HepG2 (cell line): ENCODE measurements around the gene NEMF. TPM values are rescaled to one million over a fixed set of nuclear protein-coding genes. Genes with fewer than 3 reads are reported as not detected.

Source experiments
- ELF3 ChIP-seq: IDR thresholded peaks from 2 replicates; pipeline ENCODE4 v1.6.1; 2016; ENCODE audit warnings: missing genetic modification reagents, missing compliant biosample characterization
- HOXA9 ChIP-seq: sonication (generic); formaldehyde crosslinking; IDR thresholded peaks from 2 replicates; pipeline ENCODE4 v1.8.1; 2022; ENCODE audit warnings: missing genetic modification reagents, mild to moderate bottlenecking, moderate library complexity, borderline replicate concordance
- IRF2 ChIP-seq: IDR thresholded peaks from 2 replicates; pipeline ENCODE4 v1.6.1; 2018; ENCODE audit warnings: missing genetic modification reagents, missing compliant biosample characterization
- KMT2A ChIP-seq: sonication (generic); formaldehyde crosslinking; IDR thresholded peaks from 2 replicates; pipeline ENCODE4 v1.4.0; 2020; ENCODE audit warnings: missing genetic modification reagents
- NONO ChIP-seq, 2 experiments: fragments of 450-650 bp in 1 of 2; sonication (generic) in 1 of 2; formaldehyde crosslinking in 1 of 2; IDR thresholded peaks in 1 of 2; conservative IDR thresholded peaks in 1 of 2; 2 replicates each; pipeline versions ENCODE4 v1.6.1 to v1.8.0; 2017 to 2022; ENCODE audit warnings: mild to moderate bottlenecking in 1 of 2, missing genetic modification reagents in 1 of 2, moderate library complexity in 1 of 2
- NR2F6 ChIP-seq, 2 experiments: IDR thresholded peaks; 2 replicates each; pipeline ENCODE4 v1.6.1; 2016; ENCODE audit warnings: antibody characterized with exemption in 1 of 2, mild to moderate bottlenecking in 1 of 2
- PPARG ChIP-seq: conservative IDR thresholded peaks from 2 replicates; pipeline ENCODE4 v1.6.1; 2016; ENCODE audit warnings: missing biosample characterization, missing genetic modification reagents
- SP1 ChIP-seq, 2 experiments: fragments of 450-650 bp in 1 of 2; sonication (generic) in 1 of 2; formaldehyde crosslinking in 1 of 2; IDR thresholded peaks; 2 replicates each; pipeline versions ENCODE4 v1.4.0 to v1.6.1; 2016 to 2020; ENCODE audit warnings: missing genetic modification reagents in 1 of 2
- TBL1XR1 ChIP-seq: fragments of 150-350 bp; IDR thresholded peaks from 2 replicates; pipeline ENCODE4 v1.6.1; 2014; ENCODE audit warnings: borderline replicate concordance, low read length; ENCODE audit not compliant: partially characterized antibody
- ZBTB3 ChIP-seq: sonication (generic); formaldehyde crosslinking; IDR thresholded peaks from 2 replicates; pipeline ENCODE4 v1.4.0; 2020; ENCODE audit warnings: low read depth, mild to moderate bottlenecking, moderate library complexity, missing genetic modification reagents, borderline replicate concordance
- ZBTB33 ChIP-seq: sonication (generic); formaldehyde crosslinking; IDR thresholded peaks from 2 replicates; pipeline ENCODE4 v1.4.0; 2020; ENCODE audit warnings: missing genetic modification reagents
- ZNF383 ChIP-seq: sonication (generic); formaldehyde crosslinking; IDR thresholded peaks from 2 replicates; pipeline ENCODE4 v1.4.0; 2020; ENCODE audit warnings: missing genetic modification reagents, mild to moderate bottlenecking, borderline replicate concordance
- ZNF510 ChIP-seq: sonication (generic); formaldehyde crosslinking; IDR thresholded peaks from 2 replicates; pipeline ENCODE4 v1.4.0; 2020; ENCODE audit warnings: low read depth, mild to moderate bottlenecking, missing genetic modification reagents
- ZNF749 ChIP-seq: sonication (generic); formaldehyde crosslinking; IDR thresholded peaks from 2 replicates; pipeline ENCODE4 v1.8.0; 2022; ENCODE audit warnings: mild to moderate bottlenecking, missing genetic modification reagents, moderate library complexity, borderline replicate concordance
- ZNF75D ChIP-seq: sonication (generic); formaldehyde crosslinking; IDR thresholded peaks from 2 replicates; pipeline ENCODE4 v1.8.1; 2023; ENCODE audit warnings: missing genetic modification reagents, mild to moderate bottlenecking, borderline replicate concordance
- polyA plus RNA-seq, 8 experiments: library from polyadenylated mRNA; depleted of rRNA in 3 of 8; stranded (reverse) in 7 of 8; unstranded in 1 of 8; fragments of >200 nt; fragmentation: Illumina TruSeq in 4 of 8; extraction: Trizol in 4 of 8; gene quantifications; 2 replicates each; pipeline versions ENCODE4 v1.2.1 to v1.2.3, GENCODE V29; 2011 to 2016; ENCODE audit warnings: low read depth in 4 of 8, missing spikeins in 1 of 8, mixed read lengths in 1 of 8; ENCODE audit not compliant: insufficient read depth in 1 of 8
- total RNA-seq, 5 experiments: library from RNA; depleted of rRNA; stranded (reverse); fragments of >200 nt; fragmentation: Illumina TruSeq; extraction: Trizol; gene quantifications; 2 replicates each; pipeline ENCODE4 v1.2.3, GENCODE V29; 2016; ENCODE audit warnings: low read depth in 1 of 5
- TF ChIP-seq, protein P1 (sequence below): sonication (generic); formaldehyde crosslinking; IDR thresholded peaks from 2 replicates; pipeline ENCODE4 v1.4.0; 2020; ENCODE audit warnings: missing genetic modification reagents, borderline replicate concordance
- TF ChIP-seq, protein P2 (sequence below): sonication (generic); formaldehyde crosslinking; conservative IDR thresholded peaks from 2 replicates; pipeline ENCODE4 v1.4.0; 2020; ENCODE audit warnings: missing genetic modification reagents
- TF ChIP-seq, protein P3 (sequence below): IDR thresholded peaks from 2 replicates; pipeline ENCODE4 v1.4.0; 2020; ENCODE audit warnings: mild to moderate bottlenecking, missing genetic modification reagents

The NEMF gene
- total and polyA plus RNA-seq, 2 of the 13 experiments (the other 11 are each of a cell fraction or from before 2014, with no cell fraction given), result 21.3 to 57.9 TPM

DNA sequence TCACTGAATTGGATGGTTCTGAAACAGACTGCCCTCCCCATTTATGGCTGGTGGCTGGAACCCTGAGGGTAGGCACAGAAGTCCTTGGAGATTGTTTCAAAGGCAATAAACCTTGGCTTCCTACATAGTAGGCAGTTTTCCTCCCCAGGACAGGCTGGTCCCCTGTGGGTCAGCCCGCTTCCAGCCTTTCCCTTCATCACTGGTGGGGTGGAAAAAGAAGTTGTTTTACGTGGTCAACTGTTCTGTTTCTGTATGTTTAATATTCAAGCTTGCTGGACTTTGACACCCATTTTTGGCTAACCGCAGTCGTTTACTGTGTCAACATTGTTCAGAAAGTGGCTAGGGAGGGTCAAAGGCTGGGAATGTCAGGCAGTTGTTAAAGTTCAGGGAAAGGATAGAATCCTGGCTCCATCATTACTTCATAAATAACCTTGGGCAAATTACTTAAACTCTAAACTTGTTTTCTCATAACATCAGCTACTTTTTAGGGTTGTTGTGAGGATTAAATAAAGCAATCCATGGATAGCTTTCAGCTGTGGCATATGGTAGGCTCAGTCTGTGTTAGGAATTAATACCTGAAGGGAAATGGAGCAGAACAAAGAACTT is 82.3 kb downstream of the NEMF start (continued):
- TF ChIP-seq, protein P1, sequence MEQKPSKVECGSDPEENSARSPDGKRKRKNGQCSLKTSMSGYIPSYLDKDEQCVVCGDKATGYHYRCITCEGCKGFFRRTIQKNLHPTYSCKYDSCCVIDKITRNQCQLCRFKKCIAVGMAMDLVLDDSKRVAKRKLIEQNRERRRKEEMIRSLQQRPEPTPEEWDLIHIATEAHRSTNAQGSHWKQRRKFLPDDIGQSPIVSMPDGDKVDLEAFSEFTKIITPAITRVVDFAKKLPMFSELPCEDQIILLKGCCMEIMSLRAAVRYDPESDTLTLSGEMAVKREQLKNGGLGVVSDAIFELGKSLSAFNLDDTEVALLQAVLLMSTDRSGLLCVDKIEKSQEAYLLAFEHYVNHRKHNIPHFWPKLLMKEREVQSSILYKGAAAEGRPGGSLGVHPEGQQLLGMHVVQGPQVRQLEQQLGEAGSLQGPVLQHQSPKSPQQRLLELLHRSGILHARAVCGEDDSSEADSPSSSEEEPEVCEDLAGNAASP (CRISPR knock-in tag), result peak; percentile 73; the same call in 1 of the 2 replicates
- TF ChIP-seq KMT2A (CRISPR knock-in tag) (peak; percentile 29; the same call in 1 of the 2 replicates), ELF3 (CRISPR knock-in tag) (peak; percentile 52), ZNF749 (CRISPR knock-in tag) (no peak), NONO (IDR thresholded peaks at IDR 0.05) (no peak), NONO (CRISPR knock-in tag; conservative IDR thresholded peaks at IDR 0.05) (peak; percentile 78), HOXA9 (CRISPR knock-in tag) (peak; percentile 61; the same call in 1 of the 2 replicates), ZBTB33 (CRISPR knock-in tag) (no peak; the same call in 1 of the 2 replicates), ZNF383 (CRISPR knock-in tag) (no peak), TBL1XR1 (peak; percentile 85), NR2F6 (IDR thresholded peaks at IDR 0.05) (peak; percentile 90), NR2F6 (CRISPR knock-in tag; IDR thresholded peaks at IDR 0.05) (peak; percentile 87), ZBTB3 (0 out of 2 replicates have a peak, but pooled peaks have one; percentile 31), IRF2 (peak; percentile 69; the same call in 1 of the 2 replicates), ZNF75D (CRISPR knock-in tag) (no peak), SP1 (IDR thresholded peaks at IDR 0.05) (no peak), SP1 (CRISPR knock-in tag; IDR thresholded peaks at IDR 0.05) (peak; percentile 25; the same call in 1 of the 2 replicates), PPARG (CRISPR knock-in tag) (peak; percentile 88), ZNF510 (CRISPR knock-in tag) (peak; percentile 80; the same call in 1 of the 2 replicates)
- TF ChIP-seq, protein P2, sequence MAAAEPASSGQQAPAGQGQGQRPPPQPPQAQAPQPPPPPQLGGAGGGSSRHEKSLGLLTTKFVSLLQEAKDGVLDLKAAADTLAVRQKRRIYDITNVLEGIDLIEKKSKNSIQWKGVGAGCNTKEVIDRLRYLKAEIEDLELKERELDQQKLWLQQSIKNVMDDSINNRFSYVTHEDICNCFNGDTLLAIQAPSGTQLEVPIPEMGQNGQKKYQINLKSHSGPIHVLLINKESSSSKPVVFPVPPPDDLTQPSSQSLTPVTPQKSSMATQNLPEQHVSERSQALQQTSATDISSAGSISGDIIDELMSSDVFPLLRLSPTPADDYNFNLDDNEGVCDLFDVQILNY (CRISPR knock-in tag), result no peak
- TF ChIP-seq, protein P3, sequence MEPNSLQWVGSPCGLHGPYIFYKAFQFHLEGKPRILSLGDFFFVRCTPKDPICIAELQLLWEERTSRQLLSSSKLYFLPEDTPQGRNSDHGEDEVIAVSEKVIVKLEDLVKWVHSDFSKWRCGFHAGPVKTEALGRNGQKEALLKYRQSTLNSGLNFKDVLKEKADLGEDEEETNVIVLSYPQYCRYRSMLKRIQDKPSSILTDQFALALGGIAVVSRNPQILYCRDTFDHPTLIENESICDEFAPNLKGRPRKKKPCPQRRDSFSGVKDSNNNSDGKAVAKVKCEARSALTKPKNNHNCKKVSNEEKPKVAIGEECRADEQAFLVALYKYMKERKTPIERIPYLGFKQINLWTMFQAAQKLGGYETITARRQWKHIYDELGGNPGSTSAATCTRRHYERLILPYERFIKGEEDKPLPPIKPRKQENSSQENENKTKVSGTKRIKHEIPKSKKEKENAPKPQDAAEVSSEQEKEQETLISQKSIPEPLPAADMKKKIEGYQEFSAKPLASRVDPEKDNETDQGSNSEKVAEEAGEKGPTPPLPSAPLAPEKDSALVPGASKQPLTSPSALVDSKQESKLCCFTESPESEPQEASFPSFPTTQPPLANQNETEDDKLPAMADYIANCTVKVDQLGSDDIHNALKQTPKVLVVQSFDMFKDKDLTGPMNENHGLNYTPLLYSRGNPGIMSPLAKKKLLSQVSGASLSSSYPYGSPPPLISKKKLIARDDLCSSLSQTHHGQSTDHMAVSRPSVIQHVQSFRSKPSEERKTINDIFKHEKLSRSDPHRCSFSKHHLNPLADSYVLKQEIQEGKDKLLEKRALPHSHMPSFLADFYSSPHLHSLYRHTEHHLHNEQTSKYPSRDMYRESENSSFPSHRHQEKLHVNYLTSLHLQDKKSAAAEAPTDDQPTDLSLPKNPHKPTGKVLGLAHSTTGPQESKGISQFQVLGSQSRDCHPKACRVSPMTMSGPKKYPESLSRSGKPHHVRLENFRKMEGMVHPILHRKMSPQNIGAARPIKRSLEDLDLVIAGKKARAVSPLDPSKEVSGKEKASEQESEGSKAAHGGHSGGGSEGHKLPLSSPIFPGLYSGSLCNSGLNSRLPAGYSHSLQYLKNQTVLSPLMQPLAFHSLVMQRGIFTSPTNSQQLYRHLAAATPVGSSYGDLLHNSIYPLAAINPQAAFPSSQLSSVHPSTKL (CRISPR knock-in tag), result peak; percentile 92
